Amygdala (tissue), 56 donors: ENCODE measurements around the gene STX8.
"Not testable (repeated sequence)": the region's sequence is repeated elsewhere in the genome, so short reads cannot be mapped to it uniquely, and the experiment has no call there.

Source experiments
- DNase-seq, 56 donors: peaks; one replicate each; lab custom pipeline; 2025; lab: John Stamatoyannopoulos, UW

The STX8 gene

DNA sequence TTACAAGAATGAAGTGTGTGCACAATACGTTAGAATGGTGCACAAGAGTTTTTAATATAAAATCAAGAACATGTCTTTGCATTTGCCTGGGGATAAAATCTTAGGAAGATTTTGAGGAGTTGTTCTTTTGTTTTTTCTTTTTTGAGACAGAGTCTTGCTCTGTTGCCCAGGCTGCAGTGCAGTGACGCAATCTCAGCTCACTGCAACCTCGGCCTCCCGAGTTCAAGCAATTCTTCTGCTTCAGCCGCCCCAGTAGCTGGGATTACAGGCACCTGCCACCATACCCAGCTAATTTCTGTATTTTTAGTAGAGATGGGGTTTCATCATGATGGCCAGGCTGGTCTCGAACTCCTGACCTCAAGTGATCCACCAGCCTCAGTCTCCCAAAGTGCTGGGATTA, 128.3 kb downstream of the STX8 start:
- DNase-seq = not testable (repeated sequence)

GRCh38 chr17:9446528-9446927, 129.1 kb downstream of the STX8 start:
- DNase-seq = no peak

DNA sequence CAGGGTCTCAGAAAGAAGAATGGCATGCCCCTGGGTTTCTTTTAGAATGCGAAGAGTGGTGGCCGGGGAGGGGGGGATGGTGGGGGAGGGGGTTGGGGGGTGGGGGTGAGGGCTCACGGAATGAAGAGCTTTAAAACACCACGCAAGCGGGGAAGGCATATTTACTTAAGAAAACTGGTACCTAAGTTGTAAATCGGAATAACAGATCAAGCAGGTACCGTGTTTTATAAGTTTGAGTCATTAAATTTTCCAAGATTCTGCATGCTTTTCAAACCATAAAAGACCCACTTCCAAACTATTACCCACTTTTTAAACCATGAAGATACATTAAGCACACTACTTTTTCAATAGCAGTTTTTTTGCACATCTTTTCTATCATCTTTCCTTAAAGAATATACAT, 130.2 kb downstream of the STX8 start:
- no peak for DNase-seq

DNA sequence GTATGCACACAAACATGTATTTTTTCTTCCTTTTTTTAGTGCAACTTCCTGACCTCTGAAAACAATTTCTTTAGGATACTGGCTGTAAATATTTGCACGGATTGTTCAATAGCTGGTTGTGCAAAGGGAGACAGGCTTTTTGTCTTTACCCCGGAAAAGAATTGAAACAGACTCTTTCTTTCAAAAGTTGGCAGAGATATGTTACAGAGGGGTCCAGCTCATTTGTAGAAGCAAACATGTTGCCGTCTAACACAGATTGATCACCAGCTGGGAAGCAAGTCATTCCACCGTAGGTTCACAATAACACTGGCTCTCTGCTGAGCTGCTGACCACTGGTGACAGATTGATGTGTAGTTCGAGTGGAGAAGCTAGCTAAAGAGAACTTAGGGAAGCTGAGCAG, 130.9 kb downstream of the STX8 start:
- DNase-seq = no peak

DNA sequence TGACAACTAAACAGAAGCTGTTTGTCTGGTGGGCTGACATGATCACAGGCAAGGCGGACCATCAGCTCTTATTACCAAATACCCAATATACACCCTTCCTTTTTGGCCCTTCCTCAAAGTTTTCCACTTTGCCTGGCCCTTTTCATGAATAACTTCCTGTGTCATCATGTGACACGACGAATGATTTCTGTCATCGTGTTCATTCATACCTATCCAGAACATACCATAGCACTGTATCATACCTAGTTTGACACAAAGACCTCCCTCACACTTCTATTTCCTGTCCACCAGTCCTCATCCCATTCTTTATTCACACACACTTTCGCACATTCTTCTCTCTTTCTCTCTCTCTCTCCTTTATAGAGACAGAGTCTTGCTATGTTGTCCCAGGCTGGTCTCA, 131.8 kb downstream of the STX8 start:
- DNase-seq = no peak

DNA sequence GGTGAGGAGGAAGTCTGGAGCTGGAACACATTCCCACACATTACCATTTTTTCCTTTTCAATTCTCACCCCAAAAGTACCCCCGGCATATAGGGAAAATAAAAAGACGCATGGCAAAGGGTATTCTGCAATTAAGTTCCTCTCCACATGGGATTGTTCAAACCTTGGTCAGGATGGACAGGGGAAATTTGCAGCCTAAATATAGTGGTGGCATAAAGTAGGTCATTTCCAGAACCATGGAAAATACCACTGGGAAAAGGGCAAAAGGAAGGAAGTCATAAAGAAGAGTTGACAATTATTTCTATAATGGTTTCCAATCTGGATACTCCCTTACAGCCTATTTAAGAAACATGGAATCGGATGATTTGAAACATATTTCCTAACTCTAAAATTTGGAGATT, 135.8 kb downstream of the STX8 start:
- DNase-seq = no peak

- DNase-seq = no peak
These were observed 139.0 kb downstream of the STX8 start for GRCh38 chr17:9436630-9437029.

DNA sequence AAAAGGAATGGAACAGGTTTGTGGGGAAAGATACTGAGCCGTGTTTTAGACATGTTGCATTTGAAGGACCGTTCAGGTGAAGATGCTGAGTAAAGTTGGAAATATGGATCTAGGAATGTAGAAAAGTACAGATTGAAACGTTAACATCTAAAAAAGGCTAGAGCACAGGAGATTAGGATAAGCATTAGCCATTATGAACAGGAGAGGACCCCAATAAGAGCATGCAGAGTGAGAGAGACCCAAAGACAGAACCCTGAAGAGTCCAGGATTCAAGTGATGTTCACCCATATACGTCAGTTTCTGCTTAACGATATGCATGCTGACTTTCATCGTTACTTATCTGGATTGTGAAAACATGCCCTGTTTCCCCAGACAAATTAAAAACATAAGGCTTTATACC, 140.5 kb downstream of the STX8 start:
- no peak for DNase-seq

DNA sequence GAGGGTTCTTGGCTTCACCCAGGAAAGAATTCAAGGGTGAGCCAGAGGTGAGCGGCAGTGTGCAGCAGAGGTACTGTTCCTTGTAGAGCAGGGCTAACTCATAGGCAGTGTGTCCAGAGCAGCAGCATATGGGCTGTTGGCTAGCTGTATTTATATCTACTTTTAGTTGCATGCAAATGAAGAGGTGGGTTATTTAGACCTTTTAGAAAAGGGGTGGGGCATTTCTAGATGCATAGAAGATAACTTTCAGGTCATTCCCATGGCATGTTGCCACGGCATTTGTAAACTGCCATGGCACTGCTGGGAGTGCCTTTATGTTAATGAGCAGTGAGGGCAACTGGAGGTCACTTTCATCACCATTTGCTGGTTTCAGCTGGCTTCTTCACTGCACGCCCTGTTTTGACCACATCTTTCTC, 141.0 kb downstream of the STX8 start:
- no peak for DNase-seq

- DNase-seq = no peak
These were observed 142.6 kb downstream of the STX8 start for GRCh38 chr17:9432934-9433421.

DNA sequence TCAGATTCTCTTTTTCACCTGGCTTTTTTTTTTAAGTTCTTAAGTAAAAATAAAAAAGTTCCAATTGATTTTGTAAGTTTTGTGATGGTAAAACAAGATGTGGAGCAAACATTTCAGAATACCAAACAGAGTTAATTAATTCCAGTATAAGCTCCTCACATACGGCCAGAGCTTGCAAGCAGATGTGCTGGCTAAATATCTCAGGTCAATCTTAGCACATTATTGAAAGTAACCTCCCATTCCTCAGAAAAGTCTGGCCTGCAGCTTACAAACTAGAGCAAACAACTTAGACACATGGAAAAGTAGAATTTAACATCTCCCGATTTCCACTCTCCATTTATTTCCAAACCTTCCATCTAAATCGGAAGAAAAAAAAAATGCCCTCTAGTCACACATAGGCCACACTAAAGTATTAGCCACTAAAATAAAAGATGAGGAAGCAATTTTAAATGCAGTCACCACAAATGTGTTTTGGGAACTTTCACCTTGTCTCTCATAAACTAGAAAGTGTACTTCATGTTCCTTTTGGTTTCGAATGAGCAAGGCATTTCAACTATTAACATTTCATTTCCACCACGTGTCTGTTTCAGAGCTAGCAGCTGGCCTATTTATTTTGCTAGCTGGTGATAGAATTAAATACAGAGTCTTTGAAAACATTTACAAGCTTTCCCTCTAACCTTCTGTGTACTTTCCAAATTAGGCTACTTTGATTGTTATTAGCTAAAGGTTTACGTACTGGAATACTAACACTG, 143.3 kb downstream of the STX8 start:
- no peak for DNase-seq

GRCh38 chr17:9431620-9432019, 144.0 kb downstream of the STX8 start:
- no peak for DNase-seq

GRCh38 chr17:9427465-9428315, 147.9 kb downstream of the STX8 start:
- no peak for DNase-seq

DNA sequence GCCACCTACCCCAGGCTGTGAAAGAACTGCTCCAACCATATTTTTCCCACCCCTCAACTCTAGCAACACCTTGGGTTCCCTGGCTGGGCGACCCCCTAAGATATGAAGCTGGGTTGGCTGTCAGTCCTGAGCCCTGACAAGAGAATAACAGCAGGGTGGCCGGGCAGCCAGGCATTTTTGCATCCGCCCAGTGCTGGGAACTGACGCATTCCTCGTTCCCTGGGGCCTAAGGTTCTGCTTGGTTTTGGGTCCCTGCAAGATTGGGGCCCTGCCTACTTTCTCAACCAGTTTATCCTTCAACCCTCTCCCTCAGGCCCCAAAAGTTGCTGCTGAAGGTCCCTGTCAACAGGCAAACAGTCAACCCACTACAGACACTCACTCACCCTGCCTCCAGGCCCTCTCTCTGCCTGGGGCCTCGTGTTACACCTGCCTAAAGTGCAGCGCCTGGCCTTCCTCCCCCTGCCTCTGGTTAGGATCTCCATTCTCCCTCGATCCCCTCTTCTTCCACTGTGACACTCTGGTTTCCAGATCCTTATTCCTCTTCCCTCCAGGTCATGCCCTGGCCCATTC, 151.5 kb downstream of the STX8 start:
- DNase-seq = no peak

- no peak for DNase-seq
These were observed 154.1 kb downstream of the STX8 start for GRCh38 chr17:9421525-9421924.

DNA sequence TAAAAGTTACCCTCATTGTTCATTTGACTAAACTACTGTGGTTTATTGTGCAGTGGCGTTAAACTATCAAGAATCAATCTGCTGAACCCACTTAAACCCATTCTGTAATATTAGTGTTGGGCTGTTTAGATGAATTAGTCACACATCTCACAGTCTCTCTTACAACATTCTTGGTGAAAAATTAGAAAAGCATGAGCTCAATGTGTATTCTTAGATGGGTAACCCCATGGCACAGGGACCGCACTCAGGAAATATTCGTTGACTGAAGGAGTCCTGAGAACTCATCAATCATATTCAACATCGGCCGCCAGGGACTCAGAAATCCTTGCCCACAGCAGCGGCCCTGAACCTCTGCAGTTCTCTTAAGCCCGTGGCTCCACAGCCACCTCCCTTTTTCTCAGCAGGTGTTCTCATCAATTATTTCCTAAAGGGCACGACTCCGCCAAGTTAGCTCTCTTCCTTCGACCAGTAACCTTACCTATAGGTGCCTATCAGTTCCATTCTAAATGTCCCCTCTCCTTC, 155.6 kb downstream of the STX8 start:
- no peak for DNase-seq

DNA sequence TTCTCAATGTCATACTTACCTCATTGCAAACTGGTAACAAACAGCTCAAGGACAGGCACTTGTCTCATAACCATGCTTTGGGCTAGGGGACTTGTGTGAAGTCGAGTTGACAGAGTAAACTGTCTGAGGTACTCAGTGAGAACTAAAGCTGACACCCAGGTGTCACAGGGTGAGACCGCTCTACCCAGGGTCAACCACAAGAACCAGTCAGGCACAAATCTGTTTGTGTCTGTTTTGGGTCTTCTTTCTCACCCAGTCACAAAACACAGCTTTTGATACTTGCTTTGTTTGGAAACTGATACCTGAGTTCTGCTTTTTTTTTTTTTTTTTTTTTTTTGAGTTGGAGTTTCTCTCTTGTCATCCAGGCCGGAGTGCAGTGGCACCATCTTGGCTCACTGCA, 161.1 kb downstream of the STX8 start:
- no peak for DNase-seq

DNA sequence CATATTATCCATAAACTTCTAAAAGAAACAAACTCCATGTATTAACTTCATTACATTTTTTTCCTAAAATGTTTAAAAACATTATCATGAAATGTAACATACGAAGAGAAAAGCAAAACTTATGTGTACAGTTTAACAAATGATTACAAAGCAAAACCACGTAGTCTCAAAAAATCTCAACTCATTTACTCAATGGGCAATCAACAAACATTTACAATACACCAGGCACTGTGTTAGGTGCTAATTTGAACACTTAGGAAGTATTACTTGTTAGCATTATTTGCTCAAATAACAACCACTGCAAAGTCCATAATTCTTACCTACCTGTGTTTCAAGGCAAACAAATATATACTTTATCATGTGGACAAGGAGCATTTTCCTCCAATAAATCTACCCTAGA, 164.9 kb downstream of the STX8 start:
- DNase-seq = no peak

DNA sequence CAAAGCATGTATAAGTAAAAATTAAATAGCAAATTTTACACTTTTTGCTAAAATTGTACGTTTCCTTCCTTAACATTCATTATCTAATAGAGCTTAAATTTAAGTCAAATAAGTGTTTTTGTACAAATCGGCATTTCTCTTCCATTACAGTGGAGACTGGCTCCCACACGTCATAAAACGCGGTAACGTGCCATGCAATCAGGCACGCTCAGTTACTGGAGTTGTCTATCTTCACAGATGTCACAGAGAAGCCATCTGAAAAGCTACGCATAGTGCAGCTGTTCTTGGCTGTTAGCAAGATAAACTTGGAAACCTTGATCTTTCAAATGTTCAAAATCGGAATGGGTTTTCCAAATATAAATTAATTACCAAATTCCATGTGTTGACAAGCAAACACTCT, 165.3 kb downstream of the STX8 start:
- no peak for DNase-seq

- no peak for DNase-seq
These were observed 165.7 kb downstream of the STX8 start for GRCh38 chr17:9409878-9410277.
